ENCODE measurements around the gene SBDS. TPM values are rescaled to one million over a fixed set of nuclear protein-coding genes. Genes with fewer than 3 reads are reported as not detected.
"Not testable (repeated sequence)": the region's sequence is repeated elsewhere in the genome, so short reads cannot be mapped to it uniquely, and the experiment has no call there.

SBDS gene
- total and polyA plus RNA-seq, 2 donors (not counting 1 experiment from before 2014, with no cell fraction given) = 39.1 to 170 TPM

DNA sequence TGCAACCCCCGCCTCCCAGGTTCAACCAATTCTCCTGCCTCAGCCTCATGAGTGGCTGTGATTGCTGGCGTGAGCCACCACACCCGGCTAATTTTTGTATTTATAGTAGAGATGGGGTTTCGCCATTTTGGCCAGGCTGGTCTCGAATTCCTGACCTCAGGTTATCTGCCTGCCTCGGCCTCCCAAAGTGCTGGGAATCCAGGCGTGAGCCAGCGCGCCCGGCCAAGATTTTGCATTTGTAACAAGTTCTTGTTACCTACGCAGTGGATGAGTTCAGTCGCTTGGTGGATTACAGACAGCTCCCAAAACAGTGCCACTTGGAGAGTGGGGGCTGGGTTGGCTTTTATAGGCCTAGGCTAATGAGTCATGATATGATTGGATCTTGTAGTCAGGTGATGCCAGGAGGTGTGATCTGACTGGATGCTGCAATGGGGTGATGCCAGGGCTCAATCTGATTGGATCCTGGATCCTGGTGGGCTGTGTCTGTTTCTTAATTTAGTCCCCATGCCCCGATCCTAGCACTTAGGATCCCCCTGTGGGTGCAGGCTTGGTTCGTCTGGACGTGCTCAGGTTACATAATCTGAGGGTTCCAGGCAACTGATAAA, 20.3 kb downstream of the SBDS start:
- no peaks in the 10 kb centered on the region for H3K36me3 ChIP-seq (replicated peaks in 1 of 2; ENCODE audit: control extremely low read depth in 1 of 2, control insufficient read depth in 1 of 2, extremely low read depth in 1 of 2, insufficient read depth in 2 of 2, low read length in 1 of 2)
- 97% methylated on average over 12 of the region's 15 CpGs for WGBS (ENCODE audit: insufficient coverage)

DNA sequence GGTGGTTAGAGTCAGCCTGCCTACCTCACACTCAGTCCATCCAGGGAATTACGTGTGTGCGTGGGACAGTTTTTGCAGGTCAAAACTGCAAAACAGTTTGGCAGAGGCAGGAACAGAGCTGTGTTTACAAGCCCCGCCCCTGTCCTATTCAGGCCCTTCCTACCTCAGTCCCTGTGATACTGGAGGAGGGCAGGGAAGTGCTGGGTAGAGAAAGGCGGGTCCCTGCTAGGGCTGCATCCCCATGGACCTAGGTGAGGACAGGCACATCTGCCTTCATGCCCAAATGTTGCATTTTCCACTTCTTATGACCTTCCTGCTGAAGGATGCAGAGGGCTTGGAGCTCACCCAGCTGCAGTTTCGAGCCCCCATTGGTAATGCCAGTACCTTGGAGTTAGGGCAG, 25.1 kb downstream of the SBDS start:
- WGBS (ENCODE audit: insufficient coverage) = 96% methylated on average over 4 of the region's 5 CpGs
- Histone ChIP-seq H3K4me3 (ENCODE audit: control extremely low read depth in 1 of 5, extremely low read depth in 1 of 5, insufficient read depth in 1 of 5, low read depth in 2 of 5, low read length in 4 of 5) (no peak overlapping the region), H4K20me1 (ENCODE audit: control insufficient read depth, insufficient read depth, low read length, poor library complexity, severe bottlenecking) (no peaks in the 10 kb centered on the region), H3K27ac (ENCODE audit: low read length in 2 of 2) (no peak overlapping the region), H2AFZ (ENCODE audit: insufficient read depth, low read depth, low read length, poor library complexity, severe bottlenecking) (no peak overlapping the region), H3K79me2 (ENCODE audit: control insufficient read depth, insufficient read depth, low read length) (no peaks in the 10 kb centered on the region), H3K27me3 (replicated peaks in 1 of 4; ENCODE audit: control extremely low read depth in 1 of 4, control insufficient read depth in 3 of 4, insufficient read depth in 4 of 4, low read length in 3 of 4) (no peaks in the 10 kb centered on the region), H3K36me3 (replicated peaks in 1 of 2; ENCODE audit: control extremely low read depth in 1 of 2, control insufficient read depth in 1 of 2, extremely low read depth in 1 of 2, insufficient read depth in 2 of 2, low read length in 1 of 2) (no peaks in the 10 kb centered on the region), H3K9me3 (ENCODE audit: control extremely low read depth in 1 of 3, control insufficient read depth in 2 of 3, insufficient read depth in 1 of 3, low read length in 2 of 3) (no peaks in the 10 kb centered on the region), H3K4me1 (ENCODE audit: control insufficient read depth in 2 of 2, insufficient read depth in 2 of 2, low read length in 2 of 2) (no peaks in the 10 kb centered on the region), H3K9ac (ENCODE audit: low read length) (no peak overlapping the region), H3K4me2 (replicated peaks; ENCODE audit: low read depth, low read length, poor library complexity, severe bottlenecking) (no peak overlapping the region)
- POLR2A ChIA-PET = no interaction called here
- TF ChIP-seq, protein P1, sequence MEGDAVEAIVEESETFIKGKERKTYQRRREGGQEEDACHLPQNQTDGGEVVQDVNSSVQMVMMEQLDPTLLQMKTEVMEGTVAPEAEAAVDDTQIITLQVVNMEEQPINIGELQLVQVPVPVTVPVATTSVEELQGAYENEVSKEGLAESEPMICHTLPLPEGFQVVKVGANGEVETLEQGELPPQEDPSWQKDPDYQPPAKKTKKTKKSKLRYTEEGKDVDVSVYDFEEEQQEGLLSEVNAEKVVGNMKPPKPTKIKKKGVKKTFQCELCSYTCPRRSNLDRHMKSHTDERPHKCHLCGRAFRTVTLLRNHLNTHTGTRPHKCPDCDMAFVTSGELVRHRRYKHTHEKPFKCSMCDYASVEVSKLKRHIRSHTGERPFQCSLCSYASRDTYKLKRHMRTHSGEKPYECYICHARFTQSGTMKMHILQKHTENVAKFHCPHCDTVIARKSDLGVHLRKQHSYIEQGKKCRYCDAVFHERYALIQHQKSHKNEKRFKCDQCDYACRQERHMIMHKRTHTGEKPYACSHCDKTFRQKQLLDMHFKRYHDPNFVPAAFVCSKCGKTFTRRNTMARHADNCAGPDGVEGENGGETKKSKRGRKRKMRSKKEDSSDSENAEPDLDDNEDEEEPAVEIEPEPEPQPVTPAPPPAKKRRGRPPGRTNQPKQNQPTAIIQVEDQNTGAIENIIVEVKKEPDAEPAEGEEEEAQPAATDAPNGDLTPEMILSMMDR (IDR thresholded peaks at IDR 0.05) = no peak
- no peak for TF ChIP-seq EZH2 (IDR thresholded peaks at IDR 0.05; ENCODE audit: borderline replicate concordance, insufficient read depth, low read depth, low read length, poor library complexity, severe bottlenecking)
- no peak overlapping the region for H3K4me3 Mint-ChIP-seq
- CTCF ChIA-PET = no interaction called here
- DNase-seq (no peak), ATAC-seq (ENCODE audit: low read depth) (no peak)
- H3K27me3 Mint-ChIP-seq = no peaks in the 10 kb centered on the region
- intact Hi-C loops (cut with micrococcal nuclease) = no loop called here
- H3K4me1 Mint-ChIP-seq = no peaks in the 10 kb centered on the region
- H3K27ac Mint-ChIP-seq = no peak overlapping the region
- H3K9me3 Mint-ChIP-seq (ENCODE audit: insufficient read depth) = no peaks in the 10 kb centered on the region

More for the DNA sequence above, 20.3 kb downstream of the SBDS start:
- no peak overlapping the region for H3K27ac ChIP-seq (ENCODE audit: low read length in 2 of 2)
- Mint-ChIP-seq H3K27me3 (no peaks in the 10 kb centered on the region), H3K4me1 (no peaks in the 10 kb centered on the region), H3K27ac (no peak overlapping the region), H3K9me3 (ENCODE audit: insufficient read depth) (peaks cover 5% of the 10 kb centered on the region), H3K4me3 (no peak overlapping the region)
- intact Hi-C loops (cut with micrococcal nuclease) = no loop called here
- DNase-seq (no peak), ATAC-seq (ENCODE audit: low read depth) (no peak)
- CTCF ChIA-PET = no interaction called here
- no peaks in the 10 kb centered on the region for H4K20me1 ChIP-seq (ENCODE audit: control insufficient read depth, insufficient read depth, low read length, poor library complexity, severe bottlenecking)
- no peak overlapping the region for H3K4me2 ChIP-seq (replicated peaks; ENCODE audit: low read depth, low read length, poor library complexity, severe bottlenecking)
- no peaks in the 10 kb centered on the region for H3K4me1 ChIP-seq (ENCODE audit: control insufficient read depth in 2 of 2, insufficient read depth in 2 of 2, low read length in 2 of 2)
- H3K4me3 ChIP-seq (ENCODE audit: control extremely low read depth in 1 of 5, extremely low read depth in 1 of 5, insufficient read depth in 1 of 5, low read depth in 2 of 5, low read length in 4 of 5) = no peak overlapping the region
- H2AFZ ChIP-seq (ENCODE audit: insufficient read depth, low read depth, low read length, poor library complexity, severe bottlenecking) = no peak overlapping the region
- peaks cover 0 to 16% (median 9%) of the 10 kb centered on the region in 3 donors for H3K9me3 ChIP-seq (ENCODE audit: control extremely low read depth in 1 of 3, control insufficient read depth in 2 of 3, insufficient read depth in 1 of 3, low read length in 2 of 3)
- no peak overlapping the region for H3K9ac ChIP-seq (ENCODE audit: low read length)
- no peaks in the 10 kb centered on the region for H3K27me3 ChIP-seq (replicated peaks in 1 of 4; ENCODE audit: control extremely low read depth in 1 of 4, control insufficient read depth in 3 of 4, insufficient read depth in 4 of 4, low read length in 3 of 4)
- H3K79me2 ChIP-seq (ENCODE audit: control insufficient read depth, insufficient read depth, low read length) = no peaks in the 10 kb centered on the region
- POLR2A ChIA-PET = no interaction called here
- no peak for TF ChIP-seq EZH2 (IDR thresholded peaks at IDR 0.05; ENCODE audit: borderline replicate concordance, insufficient read depth, low read depth, low read length, poor library complexity, severe bottlenecking)
- TF ChIP-seq, protein P1 (IDR thresholded peaks at IDR 0.05) = no peak

DNA sequence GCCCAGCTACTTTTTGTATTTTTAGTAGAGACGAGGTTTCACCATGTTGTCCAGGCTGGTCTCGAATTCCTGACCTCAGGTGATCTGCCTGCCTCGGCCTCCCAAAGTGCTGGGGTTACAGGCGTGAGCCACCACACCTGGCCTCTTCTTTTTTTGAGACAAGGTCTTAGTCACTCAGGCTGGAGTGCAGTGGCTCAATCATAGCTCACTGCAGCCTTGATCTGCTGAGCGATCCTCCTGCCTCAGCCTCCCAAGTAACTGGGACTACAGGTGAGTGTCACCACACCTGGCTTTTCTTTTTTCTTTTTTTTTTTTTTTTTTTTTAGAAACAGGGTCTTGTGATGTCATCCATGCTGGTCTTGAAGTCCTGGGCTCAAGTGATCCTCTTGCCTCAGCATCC, 26.4 kb downstream of the SBDS start:
- intact Hi-C loops (cut with micrococcal nuclease); H3K36me3 ChIP-seq (replicated peaks in 1 of 2; ENCODE audit: control extremely low read depth in 1 of 2, control insufficient read depth in 1 of 2, extremely low read depth in 1 of 2, insufficient read depth in 2 of 2, low read length in 1 of 2); H3K4me3 Mint-ChIP-seq; H3K27me3 ChIP-seq (replicated peaks in 1 of 4; ENCODE audit: control extremely low read depth in 1 of 4, control insufficient read depth in 3 of 4, insufficient read depth in 4 of 4, low read length in 3 of 4); H3K4me1 Mint-ChIP-seq; H3K4me3 ChIP-seq (ENCODE audit: control extremely low read depth in 1 of 5, extremely low read depth in 1 of 5, insufficient read depth in 1 of 5, low read depth in 2 of 5, low read length in 4 of 5); H3K9me3 ChIP-seq (ENCODE audit: control extremely low read depth in 1 of 3, control insufficient read depth in 2 of 3, insufficient read depth in 1 of 3, low read length in 2 of 3); H3K27me3 Mint-ChIP-seq; H3K9ac ChIP-seq (ENCODE audit: low read length); H3K27ac Mint-ChIP-seq; DNase-seq; H4K20me1 ChIP-seq (ENCODE audit: control insufficient read depth, insufficient read depth, low read length, poor library complexity, severe bottlenecking); H3K27ac ChIP-seq (ENCODE audit: low read length in 2 of 2); H3K79me2 ChIP-seq (ENCODE audit: control insufficient read depth, insufficient read depth, low read length); ATAC-seq (ENCODE audit: low read depth); H3K9me3 Mint-ChIP-seq (ENCODE audit: insufficient read depth); POLR2A ChIA-PET; H2AFZ ChIP-seq (ENCODE audit: insufficient read depth, low read depth, low read length, poor library complexity, severe bottlenecking); H3K4me1 ChIP-seq (ENCODE audit: control insufficient read depth in 2 of 2, insufficient read depth in 2 of 2, low read length in 2 of 2); H3K4me2 ChIP-seq (replicated peaks; ENCODE audit: low read depth, low read length, poor library complexity, severe bottlenecking): not testable (repeated sequence)
- 98% methylated on average over 4 of the region's 5 CpGs for WGBS (ENCODE audit: insufficient coverage)
- CTCF ChIA-PET = interaction anchor here (0.6 kb wide), 1 partner anchor 345 kb away, joined by 3 read pairs; no protein-coding TSS in a partner anchor
